GM18909 (cell line): ENCODE data around the gene FOCAD.

Experiments used
- ATAC-seq: cut with Tn5 transposase; IDR thresholded peaks from one replicate; pipeline ENCODE4 v1.9.1; 2021; ENCODE audit warnings: mild to moderate bottlenecking; ENCODE audit not compliant: unreplicated experiment, poor library complexity

Gene FOCAD

GRCh38 chr9:21039302-21039701, 355.2 kb downstream of the FOCAD start:
- no peak for ATAC-seq

- no peak for ATAC-seq
These were observed 358.4 kb downstream of the FOCAD start for GRCh38 chr9:21042466-21042865.

GRCh38 chr9:21043841-21044240, 359.8 kb downstream of the FOCAD start:
- no peak for ATAC-seq
